Mammary epithelial cell (primary cell): ENCODE measurements around the gene CYP26C1.

Experiments used
- EZH2 ChIP-seq: IDR thresholded peaks from 2 replicates; pipeline ENCODE4 v1.6.1; 2012; ENCODE audit warnings: low read length, inconsistent platforms, borderline replicate concordance
- TF ChIP-seq, protein P1 (sequence below), 2 donors: IDR thresholded peaks in 1 of 2; conservative IDR thresholded peaks in 1 of 2; 2 replicates each; pipeline ENCODE4 v1.5.1; 2011 to 2012; ENCODE audit warnings: inconsistent platforms in 2 of 2, low read length in 2 of 2, mild to moderate bottlenecking in 2 of 2, control low read depth in 1 of 2, low read depth in 1 of 2; ENCODE audit not compliant: insufficient read depth in 1 of 2; ENCODE audit errors: extremely low read depth in 1 of 2

GRCh38 chr10:93074147-93074596 is 13.6 kb downstream of the CYP26C1 start:
- TF ChIP-seq, protein P1, sequence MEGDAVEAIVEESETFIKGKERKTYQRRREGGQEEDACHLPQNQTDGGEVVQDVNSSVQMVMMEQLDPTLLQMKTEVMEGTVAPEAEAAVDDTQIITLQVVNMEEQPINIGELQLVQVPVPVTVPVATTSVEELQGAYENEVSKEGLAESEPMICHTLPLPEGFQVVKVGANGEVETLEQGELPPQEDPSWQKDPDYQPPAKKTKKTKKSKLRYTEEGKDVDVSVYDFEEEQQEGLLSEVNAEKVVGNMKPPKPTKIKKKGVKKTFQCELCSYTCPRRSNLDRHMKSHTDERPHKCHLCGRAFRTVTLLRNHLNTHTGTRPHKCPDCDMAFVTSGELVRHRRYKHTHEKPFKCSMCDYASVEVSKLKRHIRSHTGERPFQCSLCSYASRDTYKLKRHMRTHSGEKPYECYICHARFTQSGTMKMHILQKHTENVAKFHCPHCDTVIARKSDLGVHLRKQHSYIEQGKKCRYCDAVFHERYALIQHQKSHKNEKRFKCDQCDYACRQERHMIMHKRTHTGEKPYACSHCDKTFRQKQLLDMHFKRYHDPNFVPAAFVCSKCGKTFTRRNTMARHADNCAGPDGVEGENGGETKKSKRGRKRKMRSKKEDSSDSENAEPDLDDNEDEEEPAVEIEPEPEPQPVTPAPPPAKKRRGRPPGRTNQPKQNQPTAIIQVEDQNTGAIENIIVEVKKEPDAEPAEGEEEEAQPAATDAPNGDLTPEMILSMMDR (conservative IDR thresholded peaks at IDR 0.05 in 1 of 2, IDR thresholded peaks at IDR 0.05 in 1 of 2; ENCODE audit: extremely low read depth in 1 of 2, insufficient read depth in 1 of 2, low read depth in 1 of 2, low read length in 2 of 2), result no peak
- no peak for TF ChIP-seq EZH2
